HUES6 (cell line): ENCODE measurements around the gene ZFC3H1.

Source experiments
- H3K27ac ChIP-seq: 2 replicates; pipeline ENCODE4 v1.7.0; 2013; ENCODE audit warnings: low read depth, mild to moderate bottlenecking, low read length, inconsistent platforms
- H3K27me3 ChIP-seq: 2 replicates; pipeline ENCODE4 v1.6.1; 2013; ENCODE audit warnings: low read length; ENCODE audit not compliant: control insufficient read depth, insufficient read depth
- H3K36me3 ChIP-seq: 2 replicates; pipeline ENCODE4 v1.6.1; 2013; ENCODE audit warnings: low read length; ENCODE audit not compliant: control insufficient read depth, insufficient read depth
- H3K4me1 ChIP-seq: 2 replicates; pipeline ENCODE4 v1.6.1; 2013; ENCODE audit warnings: low read length; ENCODE audit not compliant: control insufficient read depth, insufficient read depth
- H3K4me3 ChIP-seq: 2 replicates; pipeline ENCODE4 v1.5.1; 2013; ENCODE audit warnings: low read depth, low read length
- H3K9ac ChIP-seq: one replicate; pipeline ENCODE4 v1.6.1; 2013; ENCODE audit warnings: mild to moderate bottlenecking, low read length
- H3K9me3 ChIP-seq: 2 replicates; pipeline ENCODE4 v1.6.1; 2013; ENCODE audit warnings: low read depth, low read length; ENCODE audit not compliant: control insufficient read depth, insufficient read depth

The ZFC3H1 gene

GRCh38 chr12:71599210-71599609, 64.4 kb downstream of the ZFC3H1 start:
- H3K27me3 ChIP-seq: no peaks in the 10 kb centered on the region

DNA sequence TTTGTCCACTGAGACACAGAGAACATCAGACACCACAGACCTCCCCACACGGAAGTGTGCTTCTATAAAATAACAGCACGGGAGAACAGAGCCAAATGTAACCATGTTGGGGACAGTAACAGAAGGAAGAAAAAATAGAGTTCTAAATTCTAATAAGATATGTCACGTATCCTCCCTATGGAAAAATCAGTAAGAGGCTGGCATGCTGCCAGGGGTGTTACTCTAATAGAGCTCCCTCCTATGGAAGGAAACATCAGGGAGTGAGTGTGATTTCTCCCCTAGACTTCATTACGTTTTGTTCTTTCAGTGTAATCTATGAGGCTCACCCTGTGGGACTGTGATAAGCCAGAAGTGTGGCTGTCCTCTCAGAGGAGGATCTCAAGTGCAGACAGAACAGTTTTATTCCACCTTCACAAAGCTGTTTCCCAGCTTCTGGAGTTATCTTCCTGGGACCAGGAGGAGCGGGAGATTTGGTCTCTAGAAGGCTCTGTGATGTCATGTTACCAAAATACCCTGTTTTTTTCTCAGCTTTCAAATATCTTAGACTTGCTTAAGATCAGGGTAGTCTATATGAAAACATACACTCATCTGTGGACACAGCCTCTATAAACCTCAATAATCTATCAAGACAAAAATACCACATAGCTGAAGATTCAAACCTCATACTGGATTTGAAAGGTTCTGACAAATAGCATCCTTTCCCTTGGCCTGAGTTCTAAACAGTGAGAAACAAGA, 69.3 kb downstream of the ZFC3H1 start:
- H3K4me3 ChIP-seq: no peak overlapping the region
- H3K9ac ChIP-seq: no peak overlapping the region
- H3K27ac ChIP-seq: no peak overlapping the region
- H3K36me3 ChIP-seq: no peaks in the 10 kb centered on the region
- peaks cover 13% of the 10 kb centered on the region for H3K4me1 ChIP-seq
- no peaks in the 10 kb centered on the region for H3K9me3 ChIP-seq
- H3K27me3 ChIP-seq: no peaks in the 10 kb centered on the region

More at GRCh38 chr12:71599210-71599609, 64.4 kb downstream of the ZFC3H1 start:
- H3K9ac ChIP-seq: no peak overlapping the region
- no peak overlapping the region for H3K4me3 ChIP-seq
- H3K4me1 ChIP-seq: peaks cover 2% of the 10 kb centered on the region; the same call in 1 of the 2 replicates
- no peaks in the 10 kb centered on the region for H3K9me3 ChIP-seq
- no peaks in the 10 kb centered on the region for H3K36me3 ChIP-seq
- H3K27ac ChIP-seq: no peak overlapping the region

DNA sequence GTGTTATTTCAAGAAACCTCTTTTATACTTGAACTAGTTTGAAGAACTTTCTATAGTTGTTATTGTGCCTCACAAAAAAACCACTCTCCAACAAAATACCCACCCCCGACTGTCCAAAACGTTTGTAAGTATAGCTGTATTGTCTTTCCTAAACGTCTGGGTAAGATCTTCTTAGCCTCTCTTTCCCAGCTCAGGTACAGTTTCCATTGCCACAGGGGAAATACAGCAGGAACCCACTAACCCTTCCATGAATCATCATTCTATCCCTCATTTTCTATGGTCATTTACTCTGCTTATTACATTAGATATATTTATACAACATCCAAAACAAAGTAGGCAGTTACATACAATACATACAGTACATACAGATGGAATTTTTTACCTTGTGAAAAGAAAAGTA, 70.8 kb downstream of the ZFC3H1 start:
- Histone ChIP-seq H3K27me3 (no peaks in the 10 kb centered on the region), H3K27ac (no peak overlapping the region), H3K4me3 (no peak overlapping the region), H3K36me3 (no peaks in the 10 kb centered on the region), H3K4me1 (peaks cover 13% of the 10 kb centered on the region), H3K9ac (no peak overlapping the region), H3K9me3 (no peaks in the 10 kb centered on the region)

DNA sequence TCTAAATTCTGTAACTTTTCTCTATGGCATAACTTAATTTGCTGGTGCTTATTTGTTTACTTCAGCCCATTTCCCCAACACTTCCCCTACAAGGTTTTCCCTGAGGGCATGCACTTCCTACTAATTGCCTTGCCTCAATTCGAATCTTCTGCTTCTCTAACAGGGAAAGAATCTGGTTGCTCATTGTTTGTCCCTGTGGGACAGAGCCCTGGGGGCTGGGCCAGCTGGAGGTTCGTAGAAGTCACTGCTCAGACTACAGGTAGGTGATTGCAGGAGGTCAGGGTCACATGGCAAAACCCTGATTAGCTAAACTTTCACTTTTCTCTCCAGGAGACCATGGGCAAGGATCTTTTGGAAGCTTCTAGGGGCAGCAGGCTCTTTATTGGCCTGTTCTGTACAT, 72.0 kb downstream of the ZFC3H1 start:
- no peaks in the 10 kb centered on the region for H3K36me3 ChIP-seq
- no peak overlapping the region for H3K4me3 ChIP-seq
- H3K9ac ChIP-seq: no peak overlapping the region
- no peaks in the 10 kb centered on the region for H3K27me3 ChIP-seq
- no peak overlapping the region for H3K27ac ChIP-seq
- H3K9me3 ChIP-seq: no peaks in the 10 kb centered on the region
- H3K4me1 ChIP-seq: peaks cover 13% of the 10 kb centered on the region

DNA sequence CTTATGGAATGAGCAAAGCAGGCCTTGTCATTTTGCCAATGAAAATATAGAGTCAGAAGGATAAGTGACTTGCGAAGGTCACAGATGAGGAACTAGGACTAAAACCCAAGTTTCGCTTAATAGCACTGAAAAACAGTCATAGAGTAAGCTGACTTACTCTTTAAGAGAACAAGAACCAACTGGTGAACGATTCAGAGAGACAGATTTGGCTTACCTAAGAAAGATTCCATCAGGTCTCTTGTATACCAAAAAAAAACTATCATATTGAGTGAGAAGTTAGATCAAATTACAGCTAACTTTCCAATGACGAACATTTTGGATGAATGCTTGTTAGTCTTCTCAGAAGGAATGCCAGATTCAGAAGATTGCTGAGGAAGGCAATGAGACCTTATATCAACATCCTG, 74.2 kb downstream of the ZFC3H1 start:
- no peaks in the 10 kb centered on the region for H3K36me3 ChIP-seq
- H3K27ac ChIP-seq: no peak overlapping the region
- H3K4me3 ChIP-seq: no peak overlapping the region
- H3K27me3 ChIP-seq: no peaks in the 10 kb centered on the region
- no peak overlapping the region for H3K9ac ChIP-seq
- H3K4me1 ChIP-seq: peaks cover 13% of the 10 kb centered on the region
- no peaks in the 10 kb centered on the region for H3K9me3 ChIP-seq

DNA sequence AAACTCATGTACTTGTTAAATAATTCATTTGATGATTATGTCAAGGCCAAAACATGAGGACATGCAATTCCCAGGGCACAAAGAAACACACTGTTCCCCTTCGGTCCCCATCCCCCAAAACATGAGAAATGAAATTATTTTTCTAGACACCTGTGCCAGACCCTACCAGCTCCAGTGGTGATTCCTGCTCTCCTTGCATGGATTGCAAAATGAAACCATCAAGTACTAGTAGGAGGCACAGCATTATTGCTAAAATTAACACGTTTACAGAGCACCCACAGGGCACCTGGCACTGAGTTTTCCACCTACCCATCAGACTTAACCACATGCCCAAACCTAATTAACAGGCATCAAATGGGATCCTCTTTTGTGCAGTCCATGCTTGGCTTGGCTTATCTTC, 76.6 kb downstream of the ZFC3H1 start:
- peaks cover 10% of the 10 kb centered on the region for H3K4me1 ChIP-seq
- H3K9ac ChIP-seq: no peak overlapping the region
- no peak overlapping the region for H3K4me3 ChIP-seq
- H3K9me3 ChIP-seq: no peaks in the 10 kb centered on the region
- H3K27me3 ChIP-seq: no peaks in the 10 kb centered on the region
- no peak overlapping the region for H3K27ac ChIP-seq
- H3K36me3 ChIP-seq: no peaks in the 10 kb centered on the region

DNA sequence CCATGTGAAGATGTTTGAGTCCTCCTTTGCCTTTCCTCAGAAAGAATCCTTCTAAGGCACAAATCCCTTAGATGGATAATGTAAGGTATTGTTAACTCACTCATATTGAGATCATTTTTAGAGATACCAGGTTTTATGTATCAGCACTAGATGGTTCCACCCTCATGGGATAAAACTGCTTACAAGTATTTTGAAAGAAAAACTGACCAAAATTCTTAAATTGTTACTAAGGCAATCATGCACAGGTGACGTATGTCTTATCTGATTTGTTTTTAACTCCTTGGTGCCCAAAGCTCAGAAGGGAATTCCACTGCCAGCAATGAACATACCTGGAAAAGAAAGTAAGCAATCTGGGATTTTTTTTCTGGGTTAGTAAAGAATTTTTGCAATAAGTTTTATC, 78.4 kb downstream of the ZFC3H1 start:
- H3K27me3 ChIP-seq: no peaks in the 10 kb centered on the region
- H3K9me3 ChIP-seq: no peaks in the 10 kb centered on the region
- no peak overlapping the region for H3K9ac ChIP-seq
- no peak overlapping the region for H3K4me3 ChIP-seq
- H3K27ac ChIP-seq: no peak overlapping the region
- no peaks in the 10 kb centered on the region for H3K4me1 ChIP-seq
- no peaks in the 10 kb centered on the region for H3K36me3 ChIP-seq

DNA sequence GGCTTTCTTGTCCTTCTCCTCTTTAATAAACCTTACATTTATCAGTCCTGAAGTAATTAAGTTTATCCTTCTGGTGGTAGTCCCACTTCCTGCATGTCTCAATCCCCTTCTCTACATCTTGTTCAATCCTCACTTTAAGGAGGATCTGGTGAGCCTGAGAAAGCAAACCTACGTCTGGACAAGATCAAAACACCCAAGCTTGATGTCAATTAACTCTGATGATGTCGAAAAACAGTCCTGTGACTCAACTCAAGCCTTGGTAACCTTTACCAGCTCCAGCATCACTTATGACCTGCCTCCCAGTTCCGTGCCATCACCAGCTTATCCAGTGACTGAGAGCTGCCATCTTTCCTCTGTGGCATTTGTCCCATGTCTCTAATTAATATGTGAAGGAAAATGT, 79.3 kb downstream of the ZFC3H1 start:
- Histone ChIP-seq H3K4me1 (no peaks in the 10 kb centered on the region), H3K27ac (no peak overlapping the region), H3K4me3 (no peak overlapping the region), H3K9ac (no peak overlapping the region), H3K36me3 (no peaks in the 10 kb centered on the region), H3K9me3 (no peaks in the 10 kb centered on the region), H3K27me3 (no peaks in the 10 kb centered on the region)

GRCh38 chr12:71582925-71583324, 80.7 kb downstream of the ZFC3H1 start:
- Histone ChIP-seq H3K4me1 (no peaks in the 10 kb centered on the region), H3K36me3 (no peaks in the 10 kb centered on the region), H3K27me3 (no peaks in the 10 kb centered on the region), H3K9me3 (no peaks in the 10 kb centered on the region), H3K9ac (no peak overlapping the region), H3K4me3 (no peak overlapping the region), H3K27ac (no peak overlapping the region)

- no peak overlapping the region for H3K4me3 ChIP-seq
- no peaks in the 10 kb centered on the region for H3K36me3 ChIP-seq
- no peaks in the 10 kb centered on the region for H3K27me3 ChIP-seq
Observed at GRCh38 chr12:71581206-71581605, 82.4 kb downstream of the ZFC3H1 start.

DNA sequence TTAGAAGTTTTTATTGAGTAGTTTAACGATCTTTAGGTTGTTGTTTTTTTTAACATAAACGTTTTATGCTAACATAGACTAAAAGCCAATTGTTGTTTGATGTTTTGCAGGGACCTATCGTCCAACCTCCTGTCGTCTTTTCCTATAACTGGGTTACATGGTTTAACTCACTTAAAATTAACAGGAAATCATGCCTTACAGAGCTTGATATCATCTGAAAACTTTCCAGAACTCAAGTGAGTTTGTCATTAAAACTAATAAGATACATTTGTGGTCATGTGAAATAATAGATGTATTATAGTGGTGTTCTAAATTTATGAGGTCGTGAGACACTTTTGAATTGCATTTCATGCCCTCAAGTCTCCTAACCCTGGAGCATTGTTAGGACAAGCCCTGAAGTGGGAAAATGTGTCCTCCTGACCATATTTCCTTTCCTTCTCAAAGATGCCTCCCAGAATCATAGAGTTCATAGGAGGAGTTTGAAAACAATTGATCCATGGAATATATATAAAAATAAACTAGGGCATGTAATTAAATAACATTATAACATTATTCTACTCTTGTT, 84.9 kb downstream of the ZFC3H1 start:
- no peaks in the 10 kb centered on the region for H3K36me3 ChIP-seq
- no peak overlapping the region for H3K4me3 ChIP-seq
- H3K9ac ChIP-seq: no peak overlapping the region
- no peaks in the 10 kb centered on the region for H3K4me1 ChIP-seq
- H3K27ac ChIP-seq: no peak overlapping the region
- no peaks in the 10 kb centered on the region for H3K9me3 ChIP-seq
- H3K27me3 ChIP-seq: no peaks in the 10 kb centered on the region

More at GRCh38 chr12:71581206-71581605, 82.4 kb downstream of the ZFC3H1 start:
- Histone ChIP-seq H3K9me3 (no peaks in the 10 kb centered on the region), H3K27ac (no peak overlapping the region), H3K4me1 (no peaks in the 10 kb centered on the region), H3K9ac (no peak overlapping the region)
